WTC11 (cell line): Measurements from ENCODE around the gene KCNMA1. TPM values are rescaled to one million over a fixed set of nuclear protein-coding genes. Genes with fewer than 3 reads are reported as not detected.

Source experiments
- ATAC-seq: fragments of 200-7000 bp; cut with Tn5 transposase; 2 replicates; pipeline ENCODE4 v1.10.0; 2021; ENCODE audit warnings: mild to moderate bottlenecking, moderate library complexity
- CTCF ChIA-PET: fragments of 300-600 bp; sonication (Branson Sonifier 250); formaldehyde crosslinking; loops from one replicate; lab custom pipeline; 2021; ENCODE audit warnings: antibody characterized with exemption; lab: Charles Lee
- POLR2A ChIA-PET: fragments of 350-600 bp; sonication (Branson Sonifier 250); formaldehyde crosslinking; loops from one replicate; lab custom pipeline; 2021; ENCODE audit warnings: antibody characterized with exemption; lab: Charles Lee
- DNase-seq: peaks from one replicate; pipeline ENCODE4 v3.0.0; 2021; ENCODE audit warnings: low spot score
- H3K27ac Mint-ChIP-seq: 2 replicates; pipeline ENCODE4 v1.8.0; 2021; ENCODE audit warnings: mixed read lengths
- H3K27me3 Mint-ChIP-seq: 2 replicates; pipeline ENCODE4 v1.8.0; 2021; ENCODE audit warnings: low read depth, mild to moderate bottlenecking, moderate library complexity, mixed read lengths
- H3K36me3 Mint-ChIP-seq: 2 replicates; pipeline ENCODE4 v1.8.0; 2021; ENCODE audit warnings: mixed read lengths
- H3K4me1 Mint-ChIP-seq: 2 replicates; pipeline ENCODE4 v1.8.0; 2022; ENCODE audit warnings: mixed read lengths
- H3K4me3 Mint-ChIP-seq: 2 replicates; pipeline ENCODE4 v1.8.0; 2021; ENCODE audit warnings: mild to moderate bottlenecking, moderate library complexity, mixed read lengths
- H3K9me3 Mint-ChIP-seq: 2 replicates; pipeline ENCODE4 v1.8.0; 2021; ENCODE audit warnings: mixed read lengths
- ATF3 ChIP-seq: sonication (generic); formaldehyde crosslinking; conservative IDR thresholded peaks from 2 replicates; pipeline ENCODE4 v1.8.1; 2022; ENCODE audit warnings: mild to moderate bottlenecking, missing genetic modification reagents
- CBFB ChIP-seq: sonication (generic); formaldehyde crosslinking; IDR thresholded peaks from 2 replicates; pipeline ENCODE4 v1.8.1; 2022; ENCODE audit warnings: mild to moderate bottlenecking, low read depth, missing genetic modification reagents
- E2F4 ChIP-seq: sonication (generic); formaldehyde crosslinking; IDR thresholded peaks from 2 replicates; pipeline ENCODE4 v1.8.1; 2022; ENCODE audit warnings: low read depth, mild to moderate bottlenecking, moderate library complexity, missing genetic modification reagents, borderline replicate concordance
- E2F5 ChIP-seq: sonication (generic); formaldehyde crosslinking; IDR thresholded peaks from 2 replicates; pipeline ENCODE4 v1.8.1; 2022; ENCODE audit warnings: mild to moderate bottlenecking, moderate library complexity, missing genetic modification reagents
- ELF4 ChIP-seq: sonication (generic); formaldehyde crosslinking; IDR thresholded peaks from 2 replicates; pipeline ENCODE4 v1.8.1; 2022; ENCODE audit warnings: low read depth, mild to moderate bottlenecking, moderate library complexity, missing genetic modification reagents
- ERG ChIP-seq: fragments of 250-450 bp; sonication (Bioruptor Pico); IDR thresholded peaks from 2 replicates; pipeline ENCODE4 v1.8.0; 2021; ENCODE audit warnings: mild to moderate bottlenecking
- ETV6 ChIP-seq: sonication (generic); formaldehyde crosslinking; IDR thresholded peaks from 2 replicates; pipeline ENCODE4 v1.8.1; 2022; ENCODE audit warnings: mild to moderate bottlenecking, missing genetic modification reagents
- FOXP4 ChIP-seq: sonication (generic); formaldehyde crosslinking; IDR thresholded peaks from 2 replicates; pipeline ENCODE4 v1.8.0; 2022; ENCODE audit warnings: mild to moderate bottlenecking, missing genetic modification reagents
- JUN ChIP-seq: sonication (generic); formaldehyde crosslinking; IDR thresholded peaks from 2 replicates; pipeline ENCODE4 v1.8.0; 2023; ENCODE audit warnings: mild to moderate bottlenecking, missing genetic modification reagents
- NFYB ChIP-seq: sonication (generic); formaldehyde crosslinking; conservative IDR thresholded peaks from 2 replicates; pipeline ENCODE4 v1.8.0; 2022; ENCODE audit warnings: low read depth, missing genetic modification reagents
- NR1H2 ChIP-seq: sonication (generic); formaldehyde crosslinking; IDR thresholded peaks from 2 replicates; pipeline ENCODE4 v1.9.0; 2021; ENCODE audit warnings: mild to moderate bottlenecking, moderate library complexity, missing genetic modification reagents
- NR3C1 ChIP-seq: sonication (generic); formaldehyde crosslinking; conservative IDR thresholded peaks from 2 replicates; pipeline ENCODE4 v1.8.1; 2023; ENCODE audit warnings: low read depth, mild to moderate bottlenecking, missing genetic modification reagents
- PRRX2 ChIP-seq: fragments of 250-450 bp; sonication (Bioruptor Pico); IDR thresholded peaks from 2 replicates; pipeline ENCODE4 v1.8.0; 2021; ENCODE audit warnings: mild to moderate bottlenecking
- RORB ChIP-seq: fragments of 250-450 bp; sonication (Bioruptor Pico); IDR thresholded peaks from 2 replicates; pipeline ENCODE4 v1.9.0; 2021; ENCODE audit warnings: mild to moderate bottlenecking
- ZBTB21 ChIP-seq: sonication (generic); formaldehyde crosslinking; IDR thresholded peaks from 2 replicates; pipeline ENCODE4 v1.8.1; 2023; ENCODE audit warnings: mild to moderate bottlenecking, missing genetic modification reagents, borderline replicate concordance
- ZNF281 ChIP-seq: sonication (generic); formaldehyde crosslinking; IDR thresholded peaks from 2 replicates; pipeline ENCODE4 v1.8.0; 2023; ENCODE audit warnings: mild to moderate bottlenecking, missing genetic modification reagents
- ZNF671 ChIP-seq: fragments of 250-450 bp; sonication (Bioruptor Pico); IDR thresholded peaks from 2 replicates; pipeline ENCODE4 v1.8.0; 2021; ENCODE audit warnings: mild to moderate bottlenecking
- total RNA-seq: library from RNA; stranded (reverse); gene quantifications from 3 replicates; pipeline ENCODE4 v1.2.3, GENCODE V29; 2021

KCNMA1 gene
- total RNA-seq, 1 experiment from 2014 or later, result 7.3 TPM

GRCh38 chr10:77110757-77111156, 526.9 kb downstream of the KCNMA1 start (continued):
- TF ChIP-seq ATF3 (CRISPR knock-in tag) (no peak), E2F4 (no peak), ELF4 (CRISPR knock-in tag) (no peak), JUN (no peak)

- ATAC-seq (no peak), DNase-seq (no peak)
- Mint-ChIP-seq H3K27ac (no peak overlapping the region), H3K27me3 (peaks cover 19% of the 10 kb centered on the region), H3K36me3 (no peaks in the 10 kb centered on the region), H3K4me3 (peak overlapping the region; percentile 6), H3K9me3 (no peaks in the 10 kb centered on the region), H3K4me1 (peaks cover 58% of the 10 kb centered on the region)
- POLR2A ChIA-PET, result interaction anchor here (1.4 kb wide), 1 partner anchor 72 kb away, joined by 4 read pairs; no protein-coding TSS in a partner anchor
- CTCF ChIA-PET, result interaction anchor here (0.8 to 1.5 kb wide), 4 partner anchors 27 to 206 kb away, joined by 3 to 7 read pairs (median 5); no protein-coding TSS in a partner anchor
- TF ChIP-seq ERG (CRISPR knock-in tag) (no peak), NFYB (CRISPR knock-in tag) (no peak), RORB (CRISPR knock-in tag) (no peak), ETV6 (CRISPR knock-in tag) (no peak), NR3C1 (CRISPR knock-in tag) (no peak), ZNF671 (CRISPR knock-in tag) (no peak), CBFB (CRISPR knock-in tag) (no peak), FOXP4 (CRISPR knock-in tag) (no peak), PRRX2 (no peak), ZBTB21 (CRISPR knock-in tag) (no peak), NR1H2 (CRISPR knock-in tag) (no peak), E2F5 (CRISPR knock-in tag) (no peak), ZNF281 (no peak)
These were observed 528.1 kb downstream of the KCNMA1 start for GRCh38 chr10:77109351-77109994.
